Measurements from ENCODE around the gene PIPOX. TPM values are rescaled to one million over a fixed set of nuclear protein-coding genes. Genes with fewer than 3 reads are reported as not detected.

Gene PIPOX
- total RNA-seq, 2 donors from 2014 or later, result 1.8 to 5.9 TPM

DNA sequence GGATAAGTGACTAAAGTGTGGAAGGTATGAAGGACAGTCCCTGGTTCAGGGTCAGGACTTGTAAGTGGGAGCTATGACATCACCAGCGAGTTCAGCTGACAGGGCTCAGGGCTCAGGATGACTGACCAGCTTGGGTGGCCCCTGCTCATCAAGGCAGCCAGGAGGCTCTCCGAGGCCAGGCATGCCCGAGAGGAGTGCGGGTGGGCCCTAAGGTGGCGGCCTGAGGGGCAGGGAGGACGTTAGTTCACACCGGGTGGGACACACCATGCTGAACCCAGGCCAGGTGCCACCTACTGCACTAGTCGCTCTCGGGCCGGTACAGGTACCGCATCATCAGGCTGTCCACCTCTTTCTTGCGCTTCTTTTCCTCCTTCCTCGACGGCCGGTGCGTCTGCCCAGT lies 36.5 kb downstream of the PIPOX start:
- peaks cover under 1% of the 10 kb centered on the region for H3K4me1 ChIP-seq (ENCODE audit: control insufficient read depth, insufficient read depth, low read length)
- H3K27ac ChIP-seq (ENCODE audit: low read depth, low read length), result no peak overlapping the region
- no peaks in the 10 kb centered on the region for H3K27me3 ChIP-seq (ENCODE audit: control insufficient read depth, insufficient read depth, low read length, poor library complexity, severe bottlenecking)
- no peak overlapping the region for H3K4me3 ChIP-seq (ENCODE audit: low read length)
- peaks cover 13% of the 10 kb centered on the region for H3K36me3 Mint-ChIP-seq (ENCODE audit: low read depth)
- no peaks in the 10 kb centered on the region for H3K9me3 ChIP-seq (ENCODE audit: control insufficient read depth, low read length)
- H3K4me3 Mint-ChIP-seq, result no peak overlapping the region
- no peak for DNase-seq
- H3K9me3 Mint-ChIP-seq, result no peaks in the 10 kb centered on the region
- TF ChIP-seq, protein P1, sequence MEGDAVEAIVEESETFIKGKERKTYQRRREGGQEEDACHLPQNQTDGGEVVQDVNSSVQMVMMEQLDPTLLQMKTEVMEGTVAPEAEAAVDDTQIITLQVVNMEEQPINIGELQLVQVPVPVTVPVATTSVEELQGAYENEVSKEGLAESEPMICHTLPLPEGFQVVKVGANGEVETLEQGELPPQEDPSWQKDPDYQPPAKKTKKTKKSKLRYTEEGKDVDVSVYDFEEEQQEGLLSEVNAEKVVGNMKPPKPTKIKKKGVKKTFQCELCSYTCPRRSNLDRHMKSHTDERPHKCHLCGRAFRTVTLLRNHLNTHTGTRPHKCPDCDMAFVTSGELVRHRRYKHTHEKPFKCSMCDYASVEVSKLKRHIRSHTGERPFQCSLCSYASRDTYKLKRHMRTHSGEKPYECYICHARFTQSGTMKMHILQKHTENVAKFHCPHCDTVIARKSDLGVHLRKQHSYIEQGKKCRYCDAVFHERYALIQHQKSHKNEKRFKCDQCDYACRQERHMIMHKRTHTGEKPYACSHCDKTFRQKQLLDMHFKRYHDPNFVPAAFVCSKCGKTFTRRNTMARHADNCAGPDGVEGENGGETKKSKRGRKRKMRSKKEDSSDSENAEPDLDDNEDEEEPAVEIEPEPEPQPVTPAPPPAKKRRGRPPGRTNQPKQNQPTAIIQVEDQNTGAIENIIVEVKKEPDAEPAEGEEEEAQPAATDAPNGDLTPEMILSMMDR (conservative IDR thresholded peaks at IDR 0.05), result no peak
- 96% methylated on average over 15 to 16 of the region's 16 CpGs for WGBS, 2 experiments (ENCODE audit: insufficient coverage in 1 of 2, insufficient read length in 1 of 2)
- peaks cover 4% of the 10 kb centered on the region for H3K4me1 Mint-ChIP-seq
- H3K27ac Mint-ChIP-seq, result no peak overlapping the region
- H3K9ac ChIP-seq (ENCODE audit: extremely low read depth, low read length, poor library complexity, severe bottlenecking), result no peak overlapping the region
- H3K36me3 ChIP-seq (ENCODE audit: control insufficient read depth, insufficient read depth, low read length), result no peaks in the 10 kb centered on the region
- no peaks in the 10 kb centered on the region for H3K27me3 Mint-ChIP-seq (ENCODE audit: insufficient read depth)

DNA sequence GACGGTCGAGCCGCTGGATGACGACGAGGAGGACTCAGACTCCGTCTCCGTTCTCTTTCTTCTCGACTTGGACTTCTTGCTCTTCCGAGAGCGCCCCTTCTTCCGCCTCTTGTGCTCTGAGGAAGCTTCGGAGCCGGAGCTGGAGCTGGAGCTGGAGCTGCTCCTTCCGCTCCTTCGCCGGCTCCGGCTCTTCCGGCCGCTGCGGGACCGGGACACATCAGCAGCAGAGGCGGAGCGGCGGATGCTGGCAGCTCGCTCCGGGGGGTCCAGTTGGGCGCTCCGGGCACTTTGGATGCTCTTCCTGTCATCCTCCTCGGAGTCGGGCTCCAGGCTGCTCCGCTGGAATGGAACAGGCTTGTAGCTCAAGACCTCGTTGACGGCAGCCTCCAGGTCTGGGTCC lies 36.9 kb downstream of the PIPOX start:
- Mint-ChIP-seq H3K9me3 (no peaks in the 10 kb centered on the region), H3K27me3 (ENCODE audit: insufficient read depth) (no peaks in the 10 kb centered on the region), H3K27ac (no peak overlapping the region), H3K36me3 (ENCODE audit: low read depth) (peaks cover 13% of the 10 kb centered on the region), H3K4me1 (peaks cover 9% of the 10 kb centered on the region), H3K4me3 (no peak overlapping the region)
- Histone ChIP-seq H3K27ac (ENCODE audit: low read depth, low read length) (no peak overlapping the region), H3K9me3 (ENCODE audit: control insufficient read depth, low read length) (no peaks in the 10 kb centered on the region), H3K4me1 (ENCODE audit: control insufficient read depth, insufficient read depth, low read length) (peaks cover 5% of the 10 kb centered on the region), H3K27me3 (ENCODE audit: control insufficient read depth, insufficient read depth, low read length, poor library complexity, severe bottlenecking) (no peaks in the 10 kb centered on the region), H3K9ac (ENCODE audit: extremely low read depth, low read length, poor library complexity, severe bottlenecking) (no peak overlapping the region), H3K4me3 (ENCODE audit: low read length) (no peak overlapping the region), H3K36me3 (ENCODE audit: control insufficient read depth, insufficient read depth, low read length) (no peaks in the 10 kb centered on the region)
- WGBS, 2 experiments (ENCODE audit: insufficient coverage in 1 of 2, insufficient read length in 1 of 2), result 93 to 95% methylated on average over 31 to 33 of the region's 33 CpGs
- TF ChIP-seq, protein P1 (conservative IDR thresholded peaks at IDR 0.05), result no peak
- no peak for DNase-seq

DNA sequence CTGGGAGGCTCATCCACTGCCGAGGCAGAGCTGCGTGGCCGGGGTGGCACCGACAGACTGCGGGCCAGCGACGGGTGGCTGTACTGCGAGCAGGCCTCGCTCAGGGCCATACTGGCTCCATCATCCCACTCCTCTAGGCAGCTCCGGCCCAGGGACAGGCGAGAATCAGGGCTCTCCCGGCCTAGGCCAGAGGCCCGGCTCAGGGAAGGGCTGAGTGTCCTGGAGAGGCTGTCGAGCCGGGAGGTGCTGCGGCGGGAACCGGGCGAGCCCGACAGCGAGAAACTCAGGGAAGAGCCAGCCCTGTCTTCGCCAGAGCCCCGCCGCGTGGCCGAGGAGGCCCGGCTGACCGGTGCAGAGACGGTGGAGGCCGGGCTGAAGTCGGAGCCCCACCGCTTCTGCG lies 37.4 kb downstream of the PIPOX start:
- no peak overlapping the region for H3K27ac ChIP-seq (ENCODE audit: low read depth, low read length)
- no peaks in the 10 kb centered on the region for H3K9me3 ChIP-seq (ENCODE audit: control insufficient read depth, low read length)
- peaks cover 9% of the 10 kb centered on the region for H3K4me1 ChIP-seq (ENCODE audit: control insufficient read depth, insufficient read depth, low read length)
- H3K4me1 Mint-ChIP-seq, result peaks cover 13% of the 10 kb centered on the region
- no peak overlapping the region for H3K9ac ChIP-seq (ENCODE audit: extremely low read depth, low read length, poor library complexity, severe bottlenecking)
- no peaks in the 10 kb centered on the region for H3K27me3 ChIP-seq (ENCODE audit: control insufficient read depth, insufficient read depth, low read length, poor library complexity, severe bottlenecking)
- DNase-seq, result no peak
- H3K36me3 Mint-ChIP-seq (ENCODE audit: low read depth), result peaks cover 13% of the 10 kb centered on the region
- TF ChIP-seq, protein P1 (conservative IDR thresholded peaks at IDR 0.05), result no peak
- no peak overlapping the region for H3K27ac Mint-ChIP-seq
- H3K9me3 Mint-ChIP-seq, result no peaks in the 10 kb centered on the region
- H3K27me3 Mint-ChIP-seq (ENCODE audit: insufficient read depth), result no peaks in the 10 kb centered on the region
- WGBS, 2 experiments (ENCODE audit: insufficient coverage in 1 of 2, insufficient read length in 1 of 2), result 92 to 98% methylated on average over 27 to 33 of the region's 33 CpGs
- H3K36me3 ChIP-seq (ENCODE audit: control insufficient read depth, insufficient read depth, low read length), result no peaks in the 10 kb centered on the region
- H3K4me3 Mint-ChIP-seq, result no peak overlapping the region
- H3K4me3 ChIP-seq (ENCODE audit: low read length), result no peak overlapping the region

Data from endodermal cell (in vitro differentiated cells).